Mesenchymal stem cell (in vitro differentiated cells and primary cell): Measurements from ENCODE around the gene WWOX.

Source experiments
- DNase-seq: peaks from one replicate; pipeline ENCODE4 v3.0.0-alpha.2; 2013
- H2AFZ ChIP-seq: one replicate; pipeline ENCODE4 v1.6.1; 2013; ENCODE audit warnings: low read depth, mild to moderate bottlenecking, control low read depth, inconsistent platforms, low read length, moderate library complexity
- H2AK5ac ChIP-seq: 2 replicates; pipeline ENCODE4 v1.6.1; 2013; ENCODE audit warnings: low read length, moderate library complexity, mild to moderate bottlenecking, inconsistent platforms; ENCODE audit not compliant: severe bottlenecking
- H2BK120ac ChIP-seq: one replicate; pipeline ENCODE4 v1.6.1; 2013; ENCODE audit warnings: low read depth, mild to moderate bottlenecking, inconsistent platforms, low read length, moderate library complexity
- H2BK12ac ChIP-seq, 2 experiments: one replicate each; pipeline ENCODE4 v1.6.1; 2013; ENCODE audit warnings: inconsistent platforms in 2 of 2, low read length in 2 of 2, mild to moderate bottlenecking in 2 of 2, moderate library complexity in 2 of 2, control low read depth in 1 of 2
- H2BK15ac ChIP-seq: one replicate; pipeline ENCODE4 v1.6.1; 2013; ENCODE audit warnings: mild to moderate bottlenecking, low read depth, inconsistent platforms; ENCODE audit not compliant: poor library complexity, severe bottlenecking
- H2BK5ac ChIP-seq: 2 replicates; pipeline ENCODE4 v1.6.1; 2013; ENCODE audit warnings: low read depth, mild to moderate bottlenecking, low read length, control low read depth, inconsistent platforms; ENCODE audit not compliant: poor library complexity, severe bottlenecking
- H3K14ac ChIP-seq, 2 experiments: one replicate each; pipeline ENCODE4 v1.6.1; 2013; ENCODE audit warnings: inconsistent platforms in 2 of 2, low read length in 2 of 2, control low read depth in 1 of 2, mild to moderate bottlenecking in 1 of 2, moderate library complexity in 1 of 2
- H3K18ac ChIP-seq, 2 experiments: one replicate each; pipeline ENCODE4 v1.6.1; 2013; ENCODE audit warnings: inconsistent platforms in 2 of 2, low read length in 2 of 2, control low read depth in 1 of 2, low read depth in 1 of 2, mild to moderate bottlenecking in 1 of 2
- H3K23ac ChIP-seq, 2 experiments: one replicate each; pipeline ENCODE4 v1.6.1; 2013; ENCODE audit warnings: inconsistent platforms in 2 of 2, low read length in 2 of 2, mild to moderate bottlenecking in 2 of 2, moderate library complexity in 2 of 2, control low read depth in 1 of 2
- H3K27ac ChIP-seq: 2 replicates; pipeline ENCODE4 v1.5.1; 2013; ENCODE audit warnings: mild to moderate bottlenecking, moderate library complexity, low read length, control low read depth, inconsistent platforms; ENCODE audit not compliant: poor library complexity, severe bottlenecking
- H3K27me3 ChIP-seq, 2 experiments: 2 replicates each; pipeline versions ENCODE4 v1.6.1 to v1.7.0; 2013; ENCODE audit warnings: low read length in 2 of 2, mild to moderate bottlenecking in 2 of 2, moderate library complexity in 2 of 2, control low read depth in 1 of 2, inconsistent platforms in 1 of 2; ENCODE audit not compliant: control insufficient read depth in 1 of 2, insufficient read depth in 1 of 2
- H3K36me3 ChIP-seq, 2 experiments: 2 replicates each; pipeline versions ENCODE4 v1.6.1 to v1.7.0; 2013; ENCODE audit warnings: low read length in 2 of 2, control low read depth in 1 of 2, inconsistent platforms in 1 of 2, low read depth in 1 of 2, mild to moderate bottlenecking in 1 of 2; ENCODE audit not compliant: insufficient read depth in 2 of 2, control insufficient read depth in 1 of 2
- H3K4ac ChIP-seq, 2 experiments: one replicate each; pipeline ENCODE4 v1.6.1; 2013; ENCODE audit warnings: inconsistent platforms in 2 of 2, low read length in 2 of 2, mild to moderate bottlenecking in 2 of 2, moderate library complexity in 2 of 2, control low read depth in 1 of 2, low read depth in 1 of 2
- H3K4me1 ChIP-seq: 2 replicates; pipeline ENCODE4 v1.6.1; 2013; ENCODE audit warnings: low read depth, low read length, control low read depth; ENCODE audit not compliant: control insufficient read depth, insufficient read depth
- H3K4me2 ChIP-seq: 2 replicates; pipeline ENCODE4 v1.6.1; 2013; ENCODE audit warnings: low read length, mild to moderate bottlenecking, inconsistent platforms; ENCODE audit not compliant: poor library complexity, severe bottlenecking
- H3K4me3 ChIP-seq, 2 experiments: 2 replicates each; pipeline versions ENCODE4 v1.5.1 to v1.7.0; 2013; ENCODE audit warnings: low read length in 2 of 2, mild to moderate bottlenecking in 2 of 2, control low read depth in 1 of 2, low read depth in 1 of 2; ENCODE audit not compliant: insufficient read depth in 1 of 2
- H3K79me1 ChIP-seq: replicated peaks from 2 replicates; pipeline ENCODE4 v1.6.1; 2013; ENCODE audit warnings: mild to moderate bottlenecking, control low read depth, low read length, inconsistent platforms; ENCODE audit not compliant: poor library complexity, severe bottlenecking
- H3K9ac ChIP-seq: 2 replicates; pipeline ENCODE4 v1.7.0; 2013; ENCODE audit warnings: mild to moderate bottlenecking, low read length, moderate library complexity
- H3K9me3 ChIP-seq: 2 replicates; pipeline ENCODE4 v1.7.0; 2013; ENCODE audit warnings: mild to moderate bottlenecking, low read length; ENCODE audit not compliant: control insufficient read depth
- H4K8ac ChIP-seq: one replicate; pipeline ENCODE4 v1.6.1; 2013; ENCODE audit warnings: inconsistent platforms, mild to moderate bottlenecking, low read length, moderate library complexity
- H4K91ac ChIP-seq: one replicate; pipeline ENCODE4 v1.6.1; 2013; ENCODE audit warnings: mild to moderate bottlenecking, low read length, inconsistent platforms
- WGBS: methylation state at CpG from one replicate; pipeline ENCODE4 v1.1.7; 2013; ENCODE audit warnings: mixed read lengths; 5-methylcytosine and 5-hydroxymethylcytosine counted together

The WWOX gene

DNA sequence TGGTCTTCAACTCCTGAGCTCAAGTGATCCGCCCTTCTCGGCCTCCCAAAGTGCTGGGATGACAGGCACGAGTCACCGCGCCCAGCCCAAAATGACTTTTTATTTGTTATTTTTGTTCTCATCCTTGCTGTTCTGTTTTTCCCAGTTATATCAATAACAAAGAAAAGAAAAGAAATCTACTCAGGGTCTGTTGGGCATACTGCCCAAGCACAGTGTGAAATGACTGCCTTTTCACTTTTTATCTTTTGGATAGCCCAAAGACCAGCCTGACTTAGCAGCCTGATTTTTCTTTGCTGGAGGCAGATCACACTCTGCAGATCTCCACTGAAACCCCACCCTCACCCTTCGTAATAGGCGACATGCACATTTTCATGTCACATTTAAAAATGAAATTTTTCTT, 1007.8 kb downstream of the WWOX start:
- Histone ChIP-seq H2AFZ (no peak overlapping the region), H4K91ac (no peak overlapping the region), H3K18ac (no peak overlapping the region), H2BK5ac (no peak overlapping the region), H3K27me3 (peaks cover 2 to 4% of the 10 kb centered on the region in 2 experiments), H3K4me3 (no peak overlapping the region), H3K9me3 (no peaks in the 10 kb centered on the region), H2BK12ac (no peak overlapping the region), H3K14ac (no peak overlapping the region), H4K8ac (no peak overlapping the region), H3K4ac (no peak overlapping the region), H2AK5ac (no peak overlapping the region), H2BK15ac (no peak overlapping the region), H3K36me3 (no peaks in the 10 kb centered on the region), H3K9ac (no peak overlapping the region), H3K23ac (no peak overlapping the region), H3K79me1 (no peaks in the 10 kb centered on the region), H3K4me1 (no peaks in the 10 kb centered on the region), H3K4me2 (no peak overlapping the region), H3K27ac (no peak overlapping the region), H2BK120ac (no peak overlapping the region)
- WGBS: 97% methylated on average over 7 of the region's 7 CpGs
- DNase-seq: no peak

DNA sequence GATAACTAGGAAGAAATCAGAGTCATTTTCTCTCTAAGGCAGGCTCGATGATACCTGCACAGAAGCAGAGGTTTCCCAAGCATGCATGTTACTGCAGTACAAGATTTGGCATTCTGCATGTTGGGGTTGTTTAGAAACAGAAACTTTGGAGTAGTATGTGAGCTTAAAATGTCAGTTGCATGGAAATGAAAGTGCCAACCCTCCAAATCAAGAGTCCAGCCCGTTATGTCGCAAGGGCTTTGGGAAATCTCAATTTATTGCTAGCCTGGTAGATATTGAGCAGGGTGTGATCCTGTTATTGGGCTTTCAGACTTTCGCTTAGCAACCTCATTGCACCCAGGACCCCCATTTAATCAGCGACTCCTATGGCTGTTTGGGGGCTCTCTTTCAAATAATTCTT, 1010.3 kb downstream of the WWOX start:
- no peaks in the 10 kb centered on the region for H3K27me3 ChIP-seq
- H2BK15ac ChIP-seq: no peak overlapping the region
- no peaks in the 10 kb centered on the region for H3K36me3 ChIP-seq
- H3K23ac ChIP-seq: no peak overlapping the region
- no peak overlapping the region for H4K8ac ChIP-seq
- H3K9ac ChIP-seq: no peak overlapping the region
- no peak overlapping the region for H3K4ac ChIP-seq
- H2BK12ac ChIP-seq: no peak overlapping the region
- no peak overlapping the region for H4K91ac ChIP-seq
- H3K4me1 ChIP-seq: no peaks in the 10 kb centered on the region
- no peak overlapping the region for H2AK5ac ChIP-seq
- H2AFZ ChIP-seq: no peak overlapping the region
- WGBS: 78% methylated on average over 4 of the region's 5 CpGs
- H3K4me3 ChIP-seq: no peak overlapping the region
- H3K14ac ChIP-seq: no peak overlapping the region
- no peaks in the 10 kb centered on the region for H3K79me1 ChIP-seq
- peaks cover 5% of the 10 kb centered on the region for H3K9me3 ChIP-seq
- H3K4me2 ChIP-seq: no peak overlapping the region
- H2BK120ac ChIP-seq: no peak overlapping the region
- no peak overlapping the region for H3K27ac ChIP-seq
- no peak overlapping the region for H2BK5ac ChIP-seq
- H3K18ac ChIP-seq: no peak overlapping the region
- no peak for DNase-seq

DNA sequence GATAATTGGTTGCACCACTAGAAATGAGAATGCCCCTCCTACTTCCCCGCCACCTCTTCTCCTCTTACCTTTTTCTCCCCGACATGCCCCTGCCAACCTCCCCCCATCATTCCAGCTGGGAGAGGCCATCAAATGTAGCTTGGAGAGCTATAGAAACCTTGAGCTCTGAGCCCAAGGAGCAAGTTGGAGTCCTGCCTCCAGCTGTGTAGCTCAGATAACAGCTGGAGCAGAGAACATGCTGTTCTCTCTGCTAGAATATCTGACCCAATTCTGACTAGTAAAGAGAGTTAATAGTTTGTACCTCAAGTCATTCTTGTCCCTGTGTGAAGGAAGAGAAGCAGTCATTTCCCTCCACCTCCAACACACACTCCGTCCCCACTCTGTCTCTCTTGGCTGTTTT, 1010.8 kb downstream of the WWOX start:
- no peaks in the 10 kb centered on the region for H3K27me3 ChIP-seq
- H3K36me3 ChIP-seq: no peaks in the 10 kb centered on the region
- no peak overlapping the region for H2BK15ac ChIP-seq
- DNase-seq: no peak
- no peak overlapping the region for H3K4me3 ChIP-seq
- no peak overlapping the region for H2BK120ac ChIP-seq
- no peak overlapping the region for H3K4ac ChIP-seq
- H3K14ac ChIP-seq: no peak overlapping the region
- H3K4me2 ChIP-seq: no peak overlapping the region
- H3K23ac ChIP-seq: no peak overlapping the region
- no peak overlapping the region for H4K8ac ChIP-seq
- H3K9me3 ChIP-seq: peaks cover 5% of the 10 kb centered on the region
- H2BK12ac ChIP-seq: no peak overlapping the region
- no peak overlapping the region for H3K27ac ChIP-seq
- H3K9ac ChIP-seq: no peak overlapping the region
- H3K4me1 ChIP-seq: no peaks in the 10 kb centered on the region
- no peaks in the 10 kb centered on the region for H3K79me1 ChIP-seq
- H2AFZ ChIP-seq: no peak overlapping the region
- WGBS: 61% methylated on average over 2 of the region's 3 CpGs
- H4K91ac ChIP-seq: no peak overlapping the region
- H3K18ac ChIP-seq: no peak overlapping the region
- H2AK5ac ChIP-seq: no peak overlapping the region
- no peak overlapping the region for H2BK5ac ChIP-seq

DNA sequence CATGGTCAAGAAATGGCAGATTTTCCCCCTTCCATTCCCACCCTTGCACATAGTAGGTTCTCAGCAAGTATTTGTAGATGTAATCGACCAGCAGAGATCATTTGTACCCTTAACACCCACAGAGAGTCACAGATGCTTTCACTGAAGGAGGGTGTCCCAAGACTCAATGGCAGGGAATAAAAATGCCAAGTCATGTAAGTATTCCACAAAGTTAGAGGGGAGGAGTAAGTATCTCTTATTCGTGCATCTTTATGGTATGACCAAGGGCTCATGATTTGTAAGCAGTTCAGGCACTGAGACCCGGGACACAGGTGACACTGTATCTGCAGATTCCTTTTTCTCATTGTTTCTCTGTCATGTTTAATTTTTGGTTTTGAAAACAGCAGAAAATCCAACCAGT, 1011.5 kb downstream of the WWOX start:
- Histone ChIP-seq H3K9ac (no peak overlapping the region), H3K36me3 (no peaks in the 10 kb centered on the region), H3K4me3 (no peak overlapping the region), H3K79me1 (no peaks in the 10 kb centered on the region), H4K8ac (no peak overlapping the region), H3K4ac (no peak overlapping the region), H3K18ac (no peak overlapping the region), H2AFZ (no peak overlapping the region), H2BK5ac (no peak overlapping the region), H3K23ac (no peak overlapping the region), H3K14ac (no peak overlapping the region), H2BK15ac (no peak overlapping the region), H3K4me2 (no peak overlapping the region), H2BK12ac (no peak overlapping the region), H4K91ac (no peak overlapping the region), H3K4me1 (no peaks in the 10 kb centered on the region), H3K27ac (no peak overlapping the region), H3K27me3 (no peaks in the 10 kb centered on the region), H2BK120ac (no peak overlapping the region), H3K9me3 (peaks cover 5% of the 10 kb centered on the region), H2AK5ac (no peak overlapping the region)
- 67% methylated on average over 3 of the region's 3 CpGs for WGBS
- no peak for DNase-seq
